Spleen (tissue), 7 donors: ENCODE measurements around the gene PLEKHA7.

Source experiments
- POLR2A ChIP-seq, 3 donors: fragments of 450-650 bp; IDR thresholded peaks; one replicate each; pipeline ENCODE4 v1.5.1; 2017; ENCODE audit warnings: antibody characterized with exemption in 3 of 3, mild to moderate bottlenecking in 1 of 3
- POLR2AphosphoS5 ChIP-seq, 3 donors: sonication (generic); formaldehyde crosslinking; IDR thresholded peaks; one replicate each; pipeline ENCODE4 v1.5.1; 2017; ENCODE audit warnings: antibody characterized with exemption in 3 of 3
- TF ChIP-seq, protein P1 (sequence below), 11 experiments: fragments of 200-600 bp in 7 of 11; fragments of 450-650 bp in 4 of 11; sonication (generic) in 4 of 11; IDR thresholded peaks in 8 of 11; conservative IDR thresholded peaks in 3 of 11; 1 replicate in 7 of 11; 2 replicates in 4 of 11; pipeline versions ENCODE4 v1.4.0 to v1.8.0; 2016 to 2021; ENCODE audit warnings: antibody characterized with exemption in 11 of 11, inconsistent platforms in 4 of 11, mild to moderate bottlenecking in 1 of 11
- donor health status: DM: no; HTN: no; CAD: no; lungs with moderate emphysema.
- donor health status: DM: no; HTN: no; CAD: no.
- donor health status: DM: no; HTN: no; CAD: no.

DNA sequence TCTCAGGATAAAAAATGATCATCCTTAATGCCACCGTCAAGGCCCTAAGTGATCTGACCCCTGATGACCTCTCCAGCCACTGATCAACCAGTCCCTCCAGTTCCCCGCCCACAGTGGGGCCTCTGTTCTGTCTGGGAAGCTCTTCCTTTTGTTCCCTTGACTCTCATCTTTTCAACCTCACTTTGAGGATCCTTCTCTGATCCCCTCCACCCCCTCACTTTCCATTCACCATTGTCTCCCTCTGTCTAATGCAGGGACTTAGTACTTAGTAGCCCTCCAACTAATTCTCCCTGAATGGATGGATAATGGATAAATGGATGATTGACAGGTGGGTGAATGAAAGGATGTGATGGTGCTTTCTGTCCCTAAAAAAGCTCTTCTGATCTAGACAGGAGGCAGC lies 230.1 kb downstream of the PLEKHA7 start:
- TF ChIP-seq, protein P1, sequence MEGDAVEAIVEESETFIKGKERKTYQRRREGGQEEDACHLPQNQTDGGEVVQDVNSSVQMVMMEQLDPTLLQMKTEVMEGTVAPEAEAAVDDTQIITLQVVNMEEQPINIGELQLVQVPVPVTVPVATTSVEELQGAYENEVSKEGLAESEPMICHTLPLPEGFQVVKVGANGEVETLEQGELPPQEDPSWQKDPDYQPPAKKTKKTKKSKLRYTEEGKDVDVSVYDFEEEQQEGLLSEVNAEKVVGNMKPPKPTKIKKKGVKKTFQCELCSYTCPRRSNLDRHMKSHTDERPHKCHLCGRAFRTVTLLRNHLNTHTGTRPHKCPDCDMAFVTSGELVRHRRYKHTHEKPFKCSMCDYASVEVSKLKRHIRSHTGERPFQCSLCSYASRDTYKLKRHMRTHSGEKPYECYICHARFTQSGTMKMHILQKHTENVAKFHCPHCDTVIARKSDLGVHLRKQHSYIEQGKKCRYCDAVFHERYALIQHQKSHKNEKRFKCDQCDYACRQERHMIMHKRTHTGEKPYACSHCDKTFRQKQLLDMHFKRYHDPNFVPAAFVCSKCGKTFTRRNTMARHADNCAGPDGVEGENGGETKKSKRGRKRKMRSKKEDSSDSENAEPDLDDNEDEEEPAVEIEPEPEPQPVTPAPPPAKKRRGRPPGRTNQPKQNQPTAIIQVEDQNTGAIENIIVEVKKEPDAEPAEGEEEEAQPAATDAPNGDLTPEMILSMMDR (IDR thresholded peaks at IDR 0.05 in 8 of 11, conservative IDR thresholded peaks at IDR 0.05 in 3 of 11) = no peak
- no peak for TF ChIP-seq POLR2A (IDR thresholded peaks at IDR 0.05)
- no peak for TF ChIP-seq POLR2AphosphoS5 (IDR thresholded peaks at IDR 0.05)
